Peyer's patch (tissue), 4 donors: ENCODE results near the gene GOLGA6L1. TPM values are rescaled to one million over a fixed set of nuclear protein-coding genes. Genes with fewer than 3 reads are reported as not detected.
"Not testable (repeated sequence)": the region's sequence is repeated elsewhere in the genome, so short reads cannot be mapped to it uniquely, and the experiment has no call there.

Experiments used
- DNase-seq, 3 donors: peaks; one replicate each; pipeline ENCODE4 v3.0.0-alpha.2; 2017 to 2019
- H3K27ac ChIP-seq, 4 donors: fragments of 200-600 bp; sonication (generic); one replicate each; pipeline ENCODE4 v1.5.1; 2016 to 2019
- H3K27me3 ChIP-seq, 2 donors: fragments of 200-600 bp; sonication (generic); one replicate each; pipeline ENCODE4 v1.5.1; 2019
- H3K36me3 ChIP-seq, 3 donors: fragments of 200-600 bp; sonication (generic); one replicate each; pipeline ENCODE4 v1.5.1; 2016 to 2019
- H3K4me1 ChIP-seq, 4 donors: fragments of 200-600 bp; sonication (generic); one replicate each; pipeline ENCODE4 v1.5.1; 2016 to 2019
- H3K4me3 ChIP-seq, 4 donors: fragments of 200-600 bp; sonication (generic); 1 replicate in 3 of 4; 2 replicates in 1 of 4; pipeline ENCODE4 v1.5.1; 2016 to 2019; ENCODE audit warnings: mild to moderate bottlenecking in 1 of 4
- H3K9me3 ChIP-seq, 4 donors: fragments of 200-600 bp; sonication (generic); one replicate each; pipeline ENCODE4 v1.5.1; 2016 to 2019; ENCODE audit warnings: mild to moderate bottlenecking in 1 of 4
- POLR2A ChIP-seq, 2 donors: fragments of 450-650 bp; IDR thresholded peaks; one replicate each; pipeline ENCODE4 v1.5.1; 2017; ENCODE audit warnings: antibody characterized with exemption in 2 of 2, mild to moderate bottlenecking in 2 of 2, moderate library complexity in 2 of 2
- small RNA-seq, 2 donors: library from RNA; depleted of rRNA; stranded (forward); fragments of <200 nt; gene quantifications; one replicate each; pipeline ENCODE3, GENCODE V24; 2016
- total RNA-seq, 4 donors: library from RNA; depleted of rRNA; stranded (reverse); fragments of >200 nt; gene quantifications; one replicate each; pipeline ENCODE4 v1.1.0, GENCODE V29; 2016
- TF ChIP-seq, protein P1 (sequence below), 6 experiments: fragments of 450-650 bp in 4 of 6; fragments of 200-600 bp in 2 of 6; sonication (generic) in 1 of 6; IDR thresholded peaks; one replicate each; pipeline ENCODE4 v1.5.1; 2017 to 2019; ENCODE audit warnings: antibody characterized with exemption in 6 of 6, mild to moderate bottlenecking in 3 of 6, moderate library complexity in 1 of 6

Gene GOLGA6L1
- total RNA-seq, 4 donors from 2014 or later = not detected

- no peak for DNase-seq
- Histone ChIP-seq H3K4me1 (no peaks in the 10 kb centered on the region), H3K27ac (no peak overlapping the region), H3K36me3 (no peaks in the 10 kb centered on the region), H3K4me3 (no peak overlapping the region), H3K27me3 (no peaks in the 10 kb centered on the region), H3K9me3 (no peaks in the 10 kb centered on the region)
- TF ChIP-seq, protein P1, sequence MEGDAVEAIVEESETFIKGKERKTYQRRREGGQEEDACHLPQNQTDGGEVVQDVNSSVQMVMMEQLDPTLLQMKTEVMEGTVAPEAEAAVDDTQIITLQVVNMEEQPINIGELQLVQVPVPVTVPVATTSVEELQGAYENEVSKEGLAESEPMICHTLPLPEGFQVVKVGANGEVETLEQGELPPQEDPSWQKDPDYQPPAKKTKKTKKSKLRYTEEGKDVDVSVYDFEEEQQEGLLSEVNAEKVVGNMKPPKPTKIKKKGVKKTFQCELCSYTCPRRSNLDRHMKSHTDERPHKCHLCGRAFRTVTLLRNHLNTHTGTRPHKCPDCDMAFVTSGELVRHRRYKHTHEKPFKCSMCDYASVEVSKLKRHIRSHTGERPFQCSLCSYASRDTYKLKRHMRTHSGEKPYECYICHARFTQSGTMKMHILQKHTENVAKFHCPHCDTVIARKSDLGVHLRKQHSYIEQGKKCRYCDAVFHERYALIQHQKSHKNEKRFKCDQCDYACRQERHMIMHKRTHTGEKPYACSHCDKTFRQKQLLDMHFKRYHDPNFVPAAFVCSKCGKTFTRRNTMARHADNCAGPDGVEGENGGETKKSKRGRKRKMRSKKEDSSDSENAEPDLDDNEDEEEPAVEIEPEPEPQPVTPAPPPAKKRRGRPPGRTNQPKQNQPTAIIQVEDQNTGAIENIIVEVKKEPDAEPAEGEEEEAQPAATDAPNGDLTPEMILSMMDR (IDR thresholded peaks at IDR 0.05) = no peak
- TF ChIP-seq POLR2A (IDR thresholded peaks at IDR 0.05) = no peak
Measured at GRCh38 chr15:23083115-23083514, 53.5 kb downstream of the GOLGA6L1 start.

DNA sequence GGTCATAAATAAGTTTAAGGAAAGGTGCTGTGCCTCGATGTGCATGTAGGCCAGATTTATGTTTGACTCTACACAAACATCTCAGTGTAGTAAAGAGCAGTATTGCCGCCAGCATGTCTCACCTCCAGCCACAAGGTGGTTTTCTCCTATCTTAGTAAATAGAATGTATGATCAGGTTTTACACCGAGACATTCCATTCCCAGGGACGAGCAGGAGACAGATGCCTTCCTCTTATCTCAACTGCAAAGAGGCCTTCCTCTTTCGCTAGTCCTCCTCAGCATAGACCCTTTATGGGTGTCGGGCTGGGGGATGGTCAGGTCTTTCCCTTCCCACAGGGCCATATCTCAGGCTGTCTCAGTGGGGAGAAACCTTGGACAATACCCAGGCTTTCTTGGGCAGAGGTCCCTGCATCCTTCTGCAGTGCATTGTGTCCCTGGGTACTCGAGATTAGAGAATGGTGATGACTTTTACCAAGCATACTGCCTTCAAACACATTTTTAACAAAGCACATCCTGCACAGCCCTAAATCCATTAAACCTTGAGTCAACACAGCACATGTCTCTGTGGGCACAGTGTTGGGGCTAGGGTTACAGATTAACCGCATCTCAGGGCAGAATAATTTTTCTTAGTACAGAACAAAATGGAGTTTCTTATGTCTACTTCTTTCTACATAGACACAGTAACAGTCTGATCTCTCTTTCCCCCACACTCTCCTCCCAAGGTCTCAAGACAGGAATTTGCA, 54.5 kb downstream of the GOLGA6L1 start:
- not testable (repeated sequence) for H3K4me3 ChIP-seq, H3K36me3 ChIP-seq, H3K27ac ChIP-seq, H3K27me3 ChIP-seq, H3K9me3 ChIP-seq, H3K4me1 ChIP-seq, DNase-seq

- DNase-seq = no peak
- H3K4me1 ChIP-seq = no peaks in the 10 kb centered on the region
- no peak for TF ChIP-seq POLR2A (IDR thresholded peaks at IDR 0.05)
- H3K4me3 ChIP-seq = no peak overlapping the region
- no peak overlapping the region for H3K27ac ChIP-seq
- no peaks in the 10 kb centered on the region for H3K27me3 ChIP-seq
- no peaks in the 10 kb centered on the region for H3K9me3 ChIP-seq
- H3K36me3 ChIP-seq = no peaks in the 10 kb centered on the region
Measured at GRCh38 chr15:23081271-23081670, 55.4 kb downstream of the GOLGA6L1 start.

DNA sequence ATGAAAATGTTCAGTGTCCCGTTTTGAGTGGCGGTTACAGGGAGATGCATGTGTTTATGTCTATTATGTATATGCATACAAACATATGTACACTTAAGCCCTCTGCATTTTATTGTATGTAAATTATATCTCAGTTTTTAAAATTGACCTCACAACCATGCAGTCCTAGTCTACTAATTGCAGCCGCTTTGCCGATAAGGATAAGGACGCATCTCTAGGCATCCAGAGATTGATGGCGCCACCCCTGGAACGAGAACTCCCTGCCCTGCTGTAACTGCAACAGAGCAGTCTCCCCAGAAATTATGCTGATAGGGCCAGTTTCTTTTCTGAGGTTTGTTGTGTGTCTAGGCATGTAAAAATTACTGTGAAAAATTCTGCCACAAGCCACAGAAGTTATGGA, 56.9 kb downstream of the GOLGA6L1 start:
- Histone ChIP-seq H3K36me3 (no peaks in the 10 kb centered on the region), H3K27me3 (no peaks in the 10 kb centered on the region), H3K9me3 (no peaks in the 10 kb centered on the region), H3K27ac (no peak overlapping the region), H3K4me3 (no peak overlapping the region), H3K4me1 (no peaks in the 10 kb centered on the region)
- DNase-seq = no peak
- TF ChIP-seq, protein P1 (IDR thresholded peaks at IDR 0.05) = no peak
- TF ChIP-seq POLR2A (IDR thresholded peaks at IDR 0.05) = no peak

Small RNA genes within 50 kb of the gene (small RNA-seq; reads per million reads assigned to genes)
- 0 reads per million in 2 donors for gene RN7SL106P

Other genes with a start within 250 kb of the GOLGA6L1 start
- 100 to 1,000 TPM in 3 of 4 donors, 10 to 100 TPM in 1; 61.9 to 139 (median 117) TPM for gene CYFIP1, start 156.5 kb downstream of the GOLGA6L1 start, total RNA-seq
- gene TUBGCP5, start 97.3 kb downstream of the GOLGA6L1 start, total RNA-seq = 10 to 100 TPM; 10.3 to 35.5 (median 26.1) TPM
- gene GOLGA6L26, start 197.4 kb upstream of the GOLGA6L1 start, total RNA-seq = not detected
- gene GOLGA8S, start 217.9 kb upstream of the GOLGA6L1 start, total RNA-seq = under 1 TPM in 1 of 4 donors, not detected in 3; 0.13 TPM